LHCN-M2 (cell line): ENCODE results near the gene ARHGEF18. TPM values are rescaled to one million over a fixed set of nuclear protein-coding genes. Genes with fewer than 3 reads are reported as not detected.
A peak's percentile ranks its signal among the peaks of the same experiment; 100 is the strongest.
"Not testable (repeated sequence)": the region's sequence is repeated elsewhere in the genome, so short reads cannot be mapped to it uniquely, and the experiment has no call there.

Source experiments
- DNase-seq: peaks from one replicate; pipeline ENCODE4 v3.0.0-alpha.2; 2012; ENCODE audit warnings: low read depth
- polyA plus RNA-seq: library from polyadenylated mRNA; unstranded; fragments of >200 nt; gene quantifications from one replicate; pipeline ENCODE4 v1.2.1, GENCODE V29; 2012; ENCODE audit warnings: missing spikeins
- total RNA-seq: library from RNA; depleted of rRNA; stranded (reverse); fragments of >200 nt; gene quantifications from 2 replicates; pipeline ENCODE4 v1.2.3, GENCODE V29; 2014; rRNA removed

The ARHGEF18 gene
- 51.4 and 54.0 TPM in 2 replicates for total RNA-seq
- 45.4 TPM for polyA plus RNA-seq

DNA sequence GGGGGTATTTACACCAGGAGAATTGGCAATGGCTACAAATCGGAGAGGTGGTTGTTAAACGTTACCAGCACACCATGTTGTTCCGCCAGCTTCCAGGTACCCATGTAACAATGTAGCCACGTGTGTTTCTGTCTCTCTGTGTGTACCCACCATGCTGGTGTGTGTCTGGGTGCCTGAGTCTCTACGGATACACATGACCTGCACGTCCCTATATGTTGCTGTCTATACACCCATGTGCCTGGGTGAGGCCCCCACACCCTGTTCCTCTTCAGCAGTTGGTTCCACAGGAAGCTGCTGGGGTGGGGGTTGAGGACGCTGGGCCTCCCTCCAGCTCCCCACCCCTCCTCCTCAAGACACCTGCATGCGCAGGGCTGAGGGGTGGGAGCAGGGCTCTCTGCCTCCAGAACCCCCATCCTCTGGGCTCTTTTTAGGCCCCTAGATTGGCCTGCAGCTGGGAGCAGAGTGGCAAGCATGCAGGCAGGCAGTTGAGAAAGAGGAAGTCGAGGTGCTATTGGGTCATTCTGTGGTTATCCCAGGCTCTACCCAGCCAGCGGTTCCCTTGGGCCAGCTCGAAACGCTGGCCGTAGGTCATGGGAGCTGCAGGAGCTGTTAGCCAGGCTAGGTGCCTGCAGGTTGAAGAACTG is at the start of gene ARHGEF18:
Gene ARHGEF18, plus strand, starts transcription at position 351 of the 644 bp plus-strand sequence. CDS start 13,954 bp downstream, outside the sequence.
- no peak for DNase-seq

DNA sequence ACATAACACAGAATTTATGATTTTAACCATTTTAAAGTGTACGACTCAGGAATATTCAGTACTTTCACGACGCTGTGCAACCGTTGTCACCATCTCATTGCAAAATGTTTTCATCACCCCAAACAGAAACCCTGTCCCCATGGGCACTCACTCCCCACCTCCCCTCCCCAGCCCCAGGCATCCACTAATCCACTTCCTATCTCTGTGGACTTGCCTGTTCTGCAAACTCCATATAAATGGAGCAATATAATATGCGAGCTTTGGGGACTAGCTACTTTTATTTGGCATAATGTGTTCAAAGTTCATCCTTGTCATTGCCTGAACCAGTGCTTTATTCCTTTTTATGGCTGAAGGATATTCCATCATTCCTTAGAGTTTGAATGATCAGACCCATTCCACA is 47.2 kb upstream of the ARHGEF18 start:
- no peak for DNase-seq

DNA sequence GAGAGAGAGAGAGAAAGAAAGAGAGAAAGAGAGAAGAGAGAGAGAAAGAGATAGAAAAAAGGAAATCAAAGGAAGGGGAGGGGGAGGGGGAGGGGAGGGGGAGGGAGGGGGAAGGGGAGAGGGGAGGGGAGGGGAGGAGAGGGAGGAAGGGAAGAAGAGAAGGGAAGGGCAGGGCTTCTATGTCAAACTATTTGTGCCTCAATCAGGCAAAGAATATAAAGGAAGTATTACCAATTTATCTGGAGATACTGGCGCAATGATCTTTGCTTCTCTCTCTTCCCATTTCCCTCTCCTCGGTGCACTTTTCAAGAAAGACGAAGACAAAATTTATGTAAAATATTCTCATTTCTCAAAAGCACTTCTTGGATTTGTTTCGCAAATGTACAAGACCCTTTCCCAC is 45.3 kb upstream of the ARHGEF18 start:
- DNase-seq = no peak

DNA sequence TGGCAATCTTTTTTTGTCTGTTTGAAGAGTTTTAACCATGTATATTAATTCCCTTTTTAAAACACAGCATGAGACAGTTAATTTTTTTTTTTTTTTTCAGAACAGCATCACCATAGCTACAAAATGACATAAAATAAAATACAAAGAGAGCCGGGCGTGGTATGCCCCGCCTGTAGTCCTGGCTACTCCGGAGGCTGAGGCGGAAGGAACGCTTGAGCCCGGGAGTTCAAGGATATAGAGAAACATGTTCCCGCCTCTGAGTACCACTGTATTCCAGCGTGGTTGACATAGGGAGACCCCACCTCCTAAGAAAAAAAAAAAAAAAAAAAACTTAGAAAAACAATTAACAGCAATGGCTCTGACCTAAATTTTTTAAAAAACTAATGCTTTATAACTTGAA is 44.5 kb upstream of the ARHGEF18 start:
- DNase-seq = no peak

DNA sequence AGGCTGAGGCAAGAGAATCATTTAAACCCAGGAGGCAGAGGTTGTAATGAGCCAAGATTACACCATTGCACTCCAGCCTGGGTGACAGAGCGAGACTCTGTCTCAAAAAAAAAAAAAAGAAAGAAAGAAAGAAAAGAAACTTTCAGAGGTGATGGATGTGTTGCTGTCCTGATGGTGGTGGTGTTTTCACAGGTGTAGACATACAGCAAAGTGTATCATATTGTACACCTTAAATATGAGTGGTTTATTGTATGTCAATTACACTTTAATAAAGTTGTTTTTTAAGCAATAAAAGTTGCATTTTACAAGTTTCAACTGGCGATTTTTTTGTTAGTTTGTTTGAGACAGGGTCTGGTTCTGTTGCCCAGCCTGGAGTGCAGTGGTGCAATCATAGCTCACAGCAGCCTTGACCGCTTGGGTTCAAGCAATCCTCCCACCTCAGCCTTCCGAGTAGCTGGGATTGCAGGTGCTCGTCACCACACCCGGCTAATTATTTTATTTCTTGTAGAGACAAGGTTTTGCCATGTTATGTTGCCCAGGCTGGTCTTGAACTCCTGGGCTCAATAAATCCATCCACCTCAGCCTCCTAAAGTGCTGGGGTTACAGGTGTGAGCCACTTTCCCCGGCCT is 41.0 kb upstream of the ARHGEF18 start:
- DNase-seq = no peak

DNA sequence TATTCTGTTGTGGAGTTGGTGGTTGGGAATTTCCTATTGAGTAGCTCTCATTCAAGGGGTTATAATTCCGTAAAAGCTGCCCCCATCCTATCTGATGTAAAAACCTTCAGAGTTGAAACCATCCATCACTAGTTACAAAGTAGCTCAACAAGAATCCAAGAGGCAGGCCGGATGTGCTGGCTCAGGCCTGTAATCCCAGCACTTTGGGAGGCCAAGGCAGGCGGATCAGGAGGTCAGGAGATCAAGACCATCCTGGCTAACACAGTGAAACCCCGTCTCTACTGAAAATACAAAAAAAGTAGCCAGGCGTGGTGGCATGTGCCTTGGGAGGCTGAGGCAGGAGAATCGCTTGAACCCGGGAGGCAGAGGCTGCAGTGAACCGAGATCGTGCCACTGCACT is 40.4 kb upstream of the ARHGEF18 start:
- not testable (repeated sequence) for DNase-seq

DNA sequence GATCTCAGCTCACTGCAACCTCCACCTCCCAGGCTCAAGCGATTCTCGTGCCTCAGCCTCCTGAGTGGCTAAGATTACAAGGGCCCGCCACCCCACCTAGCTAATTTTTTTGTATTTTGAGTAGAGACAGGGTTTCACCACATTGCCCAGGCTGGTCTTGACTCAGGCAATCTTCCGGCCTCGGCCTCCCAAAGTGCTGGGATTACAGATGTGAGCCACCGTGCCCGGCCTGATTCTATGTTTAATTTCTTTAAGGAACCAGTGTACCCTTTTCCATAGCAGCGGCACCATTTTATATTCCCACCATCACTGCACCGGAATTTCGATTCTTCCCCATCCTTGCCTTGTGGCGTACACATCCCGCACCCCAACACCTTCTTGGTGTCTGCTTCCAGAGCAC is 36.8 kb upstream of the ARHGEF18 start:
- DNase-seq = no peak

DNA sequence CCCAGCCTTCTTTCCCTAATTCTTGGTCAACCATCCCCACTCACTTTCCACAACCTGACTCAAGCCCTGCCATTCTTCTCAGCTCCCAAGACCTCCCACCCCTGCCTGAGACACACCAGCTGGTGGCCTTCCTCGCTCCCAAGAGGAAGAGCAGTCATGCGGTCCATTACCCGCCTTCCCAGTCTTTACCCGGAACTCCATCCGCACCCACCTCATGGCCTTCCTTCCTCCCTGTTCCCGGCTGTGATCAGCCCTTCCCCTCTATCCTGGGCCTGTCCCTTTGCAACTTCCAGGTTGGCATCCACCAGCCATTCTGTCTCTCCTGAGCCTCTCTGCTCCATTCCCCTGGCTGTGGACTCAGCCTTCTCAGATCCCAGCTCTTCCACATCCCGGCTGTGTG is 35.9 kb upstream of the ARHGEF18 start:
- no peak for DNase-seq

DNA sequence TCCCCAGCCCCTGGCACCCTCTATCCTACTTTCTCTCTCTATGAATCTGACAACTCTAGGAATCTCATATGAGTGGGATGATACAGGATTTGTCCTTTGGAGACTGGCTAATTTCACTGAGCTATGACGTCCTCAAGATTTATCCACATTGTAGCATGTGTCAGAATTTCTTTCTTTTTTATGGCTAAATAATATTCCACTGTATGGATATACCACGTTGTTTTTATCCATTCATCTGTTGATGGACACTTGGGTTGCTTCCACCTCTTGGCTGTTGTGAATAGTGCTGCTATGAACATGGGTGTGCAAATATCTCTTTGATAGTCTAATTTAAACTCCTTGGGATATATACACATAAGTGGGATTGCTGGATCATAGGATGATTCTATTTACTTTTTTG is 30.6 kb upstream of the ARHGEF18 start:
- DNase-seq = no peak

DNA sequence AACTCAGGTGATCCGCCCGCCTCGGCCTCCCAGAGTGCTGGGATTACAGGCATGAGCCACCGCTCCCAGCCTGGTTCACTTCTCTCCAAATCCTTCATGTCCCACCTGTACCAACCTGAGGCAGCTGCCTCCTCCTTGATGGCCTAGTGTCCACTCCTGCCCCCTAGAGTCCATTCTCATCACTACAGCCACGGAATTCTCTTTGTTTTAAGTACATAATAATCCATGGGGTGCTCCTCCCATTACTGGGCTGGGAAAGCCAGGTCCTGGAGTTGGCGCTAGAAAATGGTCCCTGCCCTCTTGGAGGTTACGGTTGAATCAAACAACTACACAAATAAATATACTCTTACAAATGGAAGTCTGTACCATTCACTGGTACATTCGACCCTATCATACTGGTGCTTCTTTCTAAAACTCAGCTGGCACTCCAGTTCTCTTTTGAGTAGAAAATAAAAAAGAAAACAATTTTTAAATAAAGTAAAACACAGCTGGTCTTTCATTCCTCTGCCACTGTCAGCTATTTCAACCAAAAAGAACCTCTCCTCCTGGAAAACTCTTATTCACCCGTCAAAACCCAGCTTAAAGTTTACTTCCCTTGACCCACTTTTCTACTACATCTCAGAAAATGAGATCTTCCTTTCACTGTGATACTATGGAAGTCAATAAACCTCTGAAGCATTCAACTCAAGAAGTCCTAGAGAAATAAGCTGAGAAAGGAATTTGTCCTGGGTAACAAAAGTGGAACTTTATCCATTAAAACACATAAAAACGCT is 22.4 kb upstream of the ARHGEF18 start:
- DNase-seq = peak; percentile 19

DNA sequence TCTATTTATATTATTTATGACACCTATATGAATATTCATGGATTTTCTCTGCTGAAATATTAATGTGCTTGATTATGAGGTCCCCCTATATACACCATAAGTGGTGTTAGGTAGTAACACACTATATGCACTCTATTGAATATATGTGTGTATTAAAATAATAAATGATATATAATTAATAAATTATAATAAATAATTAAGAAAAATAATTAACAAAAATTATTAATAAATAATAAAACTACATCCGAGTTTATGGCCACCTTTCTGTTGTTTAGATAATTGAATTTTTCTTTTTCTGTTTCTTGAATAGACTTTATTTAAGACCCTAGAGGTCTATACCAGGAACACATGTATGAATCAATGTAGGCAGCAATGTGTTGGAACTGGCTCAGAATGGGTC is 20.9 kb upstream of the ARHGEF18 start:
- no peak for DNase-seq

DNA sequence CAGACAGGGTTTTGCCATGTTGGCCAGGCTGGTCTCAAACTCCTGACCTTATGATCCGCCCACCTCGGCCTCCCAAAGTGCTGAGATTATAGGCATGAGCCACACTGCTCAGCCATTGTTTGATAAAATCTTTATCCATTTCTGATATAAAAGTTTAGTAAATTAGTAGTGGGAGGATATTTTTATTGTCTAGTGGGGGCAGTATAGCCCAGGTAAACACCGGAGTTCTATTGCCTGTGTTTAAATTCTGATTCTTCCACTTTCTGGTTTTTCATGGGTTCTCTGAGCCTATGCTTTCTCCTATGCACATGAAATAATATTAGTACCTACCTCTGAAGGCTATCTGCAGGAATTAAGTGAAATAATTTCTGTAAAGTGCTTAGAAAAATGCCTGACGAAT is 20.1 kb upstream of the ARHGEF18 start:
- no peak for DNase-seq

DNA sequence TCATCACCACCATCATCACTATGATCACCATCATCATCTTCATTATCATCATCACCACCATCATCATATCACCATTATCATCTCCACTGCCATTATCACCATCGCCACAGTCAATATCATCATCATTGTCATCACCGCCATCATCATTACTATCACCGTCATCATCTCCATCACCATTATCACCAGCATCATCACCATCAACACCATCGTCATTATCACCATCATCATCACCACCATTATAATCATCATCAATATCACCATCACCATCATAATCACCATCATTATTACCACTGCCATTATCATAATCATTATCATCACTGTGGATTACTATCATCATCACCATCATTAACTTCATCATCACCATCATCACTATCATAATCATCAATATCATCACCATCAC is 17.3 kb upstream of the ARHGEF18 start:
- no peak for DNase-seq

DNA sequence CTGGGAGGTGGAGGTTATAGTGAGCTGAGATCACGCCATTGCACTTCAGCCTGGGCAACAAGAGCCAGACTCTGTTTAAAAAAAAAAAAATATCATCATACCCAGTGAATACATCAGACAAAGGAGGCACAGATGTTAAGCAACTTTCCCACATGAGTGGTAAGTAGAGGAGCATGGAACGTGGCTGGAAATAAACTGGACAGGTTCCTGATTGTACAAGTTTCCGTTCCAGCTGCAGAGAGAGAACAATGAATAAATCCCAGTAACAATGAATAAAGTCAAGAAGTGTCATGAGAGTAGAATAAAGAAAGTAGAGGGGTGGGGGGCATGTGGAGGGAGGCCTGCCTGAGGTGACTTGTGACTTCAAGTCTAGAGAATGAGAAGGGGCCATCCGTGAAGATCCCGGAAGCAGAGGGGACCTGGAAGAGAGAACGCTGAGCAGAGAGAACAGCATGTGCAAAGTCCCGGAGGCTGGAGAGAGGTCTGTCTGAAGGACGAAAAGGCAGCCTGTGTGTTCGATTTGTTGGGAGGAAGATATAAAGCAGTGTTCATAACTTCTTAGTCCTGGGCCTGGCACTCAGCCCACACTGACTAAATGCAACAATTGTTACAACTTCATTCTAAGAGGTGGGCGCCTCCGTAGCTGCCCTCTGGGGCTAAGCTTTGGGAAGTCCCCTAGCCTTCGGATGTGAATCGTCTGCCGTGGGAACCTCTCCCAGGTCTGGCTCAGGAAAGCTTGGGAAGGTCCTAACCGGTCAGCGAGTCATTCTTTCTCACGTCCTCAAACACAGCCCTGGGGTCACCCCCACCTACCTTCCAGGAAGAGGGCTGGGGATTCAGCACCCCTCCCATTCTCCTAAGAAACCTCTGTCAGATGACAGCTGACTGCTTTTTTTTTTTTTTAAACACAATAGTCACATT is 15.3 kb upstream of the ARHGEF18 start:
- no peak for DNase-seq

DNA sequence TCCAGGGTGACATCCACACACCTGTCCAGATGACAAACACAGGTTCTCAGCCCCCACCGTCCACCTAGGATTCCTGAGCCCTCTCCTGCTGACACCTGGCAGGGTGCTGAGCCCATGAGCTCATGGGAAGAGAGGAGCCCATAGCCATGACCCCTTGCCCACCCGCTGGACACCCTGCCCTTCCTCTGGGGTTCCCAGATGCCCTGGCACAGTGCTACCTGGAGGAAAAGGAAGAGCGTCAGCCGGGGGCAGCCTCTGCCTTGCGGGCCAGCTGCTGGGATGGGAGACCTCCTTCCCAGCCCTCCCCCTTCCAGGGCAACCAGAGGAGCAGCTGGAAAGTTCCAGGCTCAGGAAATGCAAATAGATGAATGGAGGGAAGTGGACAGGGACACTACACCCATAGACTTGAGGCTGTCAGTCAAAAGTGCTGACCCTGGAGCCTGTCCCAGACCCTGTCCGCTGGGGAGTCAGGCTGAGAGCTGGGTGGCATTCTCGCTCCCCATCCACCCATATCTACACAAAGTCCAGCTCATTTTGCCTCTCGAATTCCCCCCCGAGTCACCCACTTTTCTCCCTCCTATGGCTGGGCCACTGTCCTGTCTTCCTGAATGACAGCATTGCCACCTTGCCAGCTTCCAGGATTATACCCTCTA is 12.3 kb upstream of the ARHGEF18 start:
- no peak for DNase-seq

DNA sequence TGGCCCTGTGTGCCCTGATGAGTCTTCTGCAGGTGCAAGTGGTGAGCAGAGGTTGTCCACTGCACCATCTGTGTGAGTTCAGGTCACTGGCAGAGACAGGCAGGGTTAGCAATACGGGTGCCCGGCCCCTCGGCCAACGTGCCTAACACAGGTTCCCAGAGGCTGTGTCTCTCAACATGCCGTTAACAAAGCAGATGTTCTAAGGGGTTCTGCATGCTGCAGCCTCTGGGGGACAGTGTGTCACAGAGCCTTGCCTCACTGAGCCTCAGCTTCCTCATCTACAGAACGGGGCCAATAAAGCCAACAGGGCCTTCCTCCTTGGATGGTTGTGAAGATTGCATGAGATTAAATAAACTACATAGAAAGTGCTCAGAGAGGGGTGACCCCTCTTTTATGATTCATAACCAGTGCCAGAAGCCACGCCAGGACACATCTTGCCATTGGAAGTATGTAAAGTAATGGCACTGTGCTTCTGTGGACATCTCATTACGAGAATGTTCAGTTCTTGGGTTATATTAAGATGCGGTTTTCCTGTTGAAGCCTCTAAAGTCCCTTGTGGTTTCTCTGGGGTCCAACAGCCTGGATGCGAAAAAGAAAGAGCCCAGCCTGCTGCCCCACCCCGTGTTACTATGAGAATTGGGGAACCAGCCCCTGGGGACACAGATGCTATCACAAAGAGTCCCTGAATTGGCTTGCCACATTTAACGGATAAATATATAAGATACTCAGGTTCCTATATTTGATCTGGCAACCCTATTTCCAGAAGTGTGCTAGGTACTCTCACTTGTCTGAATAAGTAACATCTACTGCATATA is 11.2 kb upstream of the ARHGEF18 start:
- peak; percentile 4 for DNase-seq

DNA sequence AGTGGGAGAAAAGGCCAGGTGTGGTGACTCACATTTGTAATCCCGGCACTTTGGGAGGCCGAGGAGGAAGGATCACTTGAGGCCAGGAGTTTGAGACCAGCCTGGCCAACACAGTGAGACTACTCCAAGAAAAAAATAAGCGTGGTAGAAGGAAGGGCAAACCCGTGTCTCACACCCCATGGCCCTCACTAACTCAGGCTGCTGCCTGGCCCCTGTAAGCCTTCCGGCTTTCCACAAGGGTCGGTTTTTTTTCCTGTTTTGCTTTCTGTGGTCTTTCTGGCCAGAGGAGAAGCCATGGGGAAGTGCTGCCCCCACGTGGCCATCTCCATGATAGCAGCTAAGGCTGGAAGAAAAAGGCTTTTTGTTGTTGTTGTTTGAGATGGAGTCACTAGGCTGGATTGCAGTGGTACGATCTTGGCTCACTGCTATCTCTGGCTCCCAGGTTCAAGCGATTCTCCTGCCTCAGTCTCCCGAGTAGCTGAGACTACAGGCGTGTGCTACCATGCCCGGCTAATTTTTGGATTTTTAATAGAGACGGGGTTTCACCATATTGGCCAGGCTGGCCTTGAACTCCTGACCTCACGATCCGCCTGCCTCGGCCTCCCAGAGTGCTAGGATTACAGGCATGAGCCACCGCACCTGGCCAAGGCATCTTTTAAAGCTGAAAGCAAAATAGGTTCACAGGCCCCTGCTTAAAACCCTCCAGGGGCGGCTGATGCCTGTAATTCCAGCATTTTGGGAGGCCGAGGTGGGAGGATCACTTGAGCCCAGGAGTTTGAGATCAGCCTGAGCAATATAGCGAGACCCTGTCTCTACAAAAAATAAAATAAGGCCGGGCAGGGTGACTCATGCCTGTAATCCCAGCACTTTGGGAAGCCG is 7.5 kb upstream of the ARHGEF18 start:
- peak; percentile 64 for DNase-seq

DNA sequence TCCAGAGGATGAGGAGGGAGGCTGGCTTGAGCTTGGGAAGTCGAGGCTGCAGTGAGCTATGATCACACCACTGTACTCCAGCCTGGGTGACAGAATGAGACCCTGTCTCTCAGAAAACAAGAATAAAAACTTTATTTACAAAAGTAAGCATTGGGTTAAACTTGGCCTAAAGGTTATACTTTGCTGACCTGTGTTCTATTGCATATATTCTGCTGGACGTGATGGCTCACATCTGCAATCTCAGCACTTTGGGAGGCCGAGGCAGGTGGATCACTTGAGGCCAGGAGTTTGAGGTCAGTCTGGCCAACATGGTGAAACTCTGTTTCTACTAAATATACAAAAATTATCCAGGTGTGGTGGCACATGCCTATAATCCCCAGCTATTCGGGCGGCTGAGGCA is 6.6 kb upstream of the ARHGEF18 start:
- no peak for DNase-seq

DNA sequence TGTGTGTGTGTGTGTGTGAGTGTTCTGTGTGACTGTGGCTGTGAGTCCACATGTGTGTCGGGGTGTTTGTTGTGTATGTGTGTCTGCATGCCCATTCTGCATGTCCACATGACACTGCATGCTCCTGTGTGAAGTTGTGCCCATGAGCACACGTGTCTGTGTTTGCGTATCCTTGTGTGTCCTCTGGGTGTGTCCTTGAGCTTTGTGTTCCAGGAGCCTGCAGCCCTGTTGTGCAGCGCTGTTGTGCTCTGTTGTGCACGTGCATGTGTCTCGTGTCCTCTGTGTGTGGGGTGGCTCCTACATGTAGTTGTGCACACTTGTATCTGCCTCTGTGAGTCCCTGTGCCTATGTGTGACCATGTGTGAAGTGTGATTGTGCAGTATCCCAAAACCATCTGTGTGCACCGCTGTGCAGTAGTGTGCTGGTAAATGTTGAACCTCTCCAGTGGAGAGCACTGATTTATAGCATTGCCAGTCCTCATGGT is 2.2 kb upstream of the ARHGEF18 start:
- DNase-seq = no peak
